Measurements from ENCODE around the gene HERPUD1.

DNA sequence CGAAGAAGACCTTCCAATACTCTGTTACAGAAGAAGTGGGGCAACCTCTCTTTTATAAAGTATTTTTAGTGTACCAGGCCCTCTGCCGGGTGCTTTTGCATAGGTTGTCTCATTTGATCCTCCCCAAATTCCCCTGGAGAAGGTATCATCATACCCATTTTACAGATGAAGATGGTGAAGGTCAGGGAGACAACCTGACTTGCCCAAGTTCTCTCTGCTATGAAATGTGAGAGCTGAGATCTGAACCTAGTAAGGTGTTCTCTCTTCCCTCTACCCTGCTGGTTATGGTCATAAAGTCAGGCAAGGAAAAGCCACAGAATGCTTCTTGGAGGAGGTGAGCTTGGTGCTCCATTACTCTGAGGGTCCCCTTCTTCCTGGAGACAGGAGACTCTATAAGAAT lies 28.1 kb upstream of the HERPUD1 start:
- TF ChIP-seq, protein P1, sequence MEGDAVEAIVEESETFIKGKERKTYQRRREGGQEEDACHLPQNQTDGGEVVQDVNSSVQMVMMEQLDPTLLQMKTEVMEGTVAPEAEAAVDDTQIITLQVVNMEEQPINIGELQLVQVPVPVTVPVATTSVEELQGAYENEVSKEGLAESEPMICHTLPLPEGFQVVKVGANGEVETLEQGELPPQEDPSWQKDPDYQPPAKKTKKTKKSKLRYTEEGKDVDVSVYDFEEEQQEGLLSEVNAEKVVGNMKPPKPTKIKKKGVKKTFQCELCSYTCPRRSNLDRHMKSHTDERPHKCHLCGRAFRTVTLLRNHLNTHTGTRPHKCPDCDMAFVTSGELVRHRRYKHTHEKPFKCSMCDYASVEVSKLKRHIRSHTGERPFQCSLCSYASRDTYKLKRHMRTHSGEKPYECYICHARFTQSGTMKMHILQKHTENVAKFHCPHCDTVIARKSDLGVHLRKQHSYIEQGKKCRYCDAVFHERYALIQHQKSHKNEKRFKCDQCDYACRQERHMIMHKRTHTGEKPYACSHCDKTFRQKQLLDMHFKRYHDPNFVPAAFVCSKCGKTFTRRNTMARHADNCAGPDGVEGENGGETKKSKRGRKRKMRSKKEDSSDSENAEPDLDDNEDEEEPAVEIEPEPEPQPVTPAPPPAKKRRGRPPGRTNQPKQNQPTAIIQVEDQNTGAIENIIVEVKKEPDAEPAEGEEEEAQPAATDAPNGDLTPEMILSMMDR (conservative IDR thresholded peaks at IDR 0.05), result no peak
- TF ChIP-seq ZFX (IDR thresholded peaks at IDR 0.05), result no peak
